GM12878 (cell line): ENCODE results near the gene HJV. TPM values are rescaled to one million over a fixed set of nuclear protein-coding genes. Genes with fewer than 3 reads are reported as not detected.
A peak's percentile ranks its signal among the peaks of the same experiment; 100 is the strongest.

Experiments
- CBFB ChIP-seq: IDR thresholded peaks from 2 replicates; pipeline ENCODE4 v1.6.1; 2016; ENCODE audit warnings: antibody characterized with exemption, low read depth
- CHD2 ChIP-seq: IDR thresholded peaks from 2 replicates; pipeline ENCODE4 v1.6.1; 2011; ENCODE audit warnings: low read depth, low read length, improper control_type of control experiment, borderline replicate concordance
- FOXK2 ChIP-seq: fragments of 450-650 bp; IDR thresholded peaks from 2 replicates; pipeline ENCODE4 v1.6.1; 2017; ENCODE audit warnings: mild to moderate bottlenecking, moderate library complexity
- GATAD2B ChIP-seq: fragments of 450-650 bp; conservative IDR thresholded peaks from 2 replicates; pipeline ENCODE4 v1.6.1; 2017; ENCODE audit warnings: low read depth, mild to moderate bottlenecking, moderate library complexity
- HDGF ChIP-seq: fragments of 450-650 bp; IDR thresholded peaks from 2 replicates; pipeline ENCODE4 v1.6.1; 2016; ENCODE audit warnings: antibody characterized with exemption
- LARP7 ChIP-seq: fragments of 450-650 bp; IDR thresholded peaks from 2 replicates; pipeline ENCODE4 v1.6.1; 2017; ENCODE audit warnings: mild to moderate bottlenecking
- NFIC ChIP-seq: IDR thresholded peaks from 2 replicates; pipeline ENCODE4 v1.6.1; 2012; ENCODE audit warnings: low read depth, mild to moderate bottlenecking, inconsistent platforms, low read length, moderate library complexity
- POLR2AphosphoS2 ChIP-seq: IDR thresholded peaks from 2 replicates; pipeline ENCODE4 v1.6.1; 2011; ENCODE audit warnings: low read depth, mild to moderate bottlenecking, low read length, improper control_type of control experiment, moderate library complexity
- RCOR1 ChIP-seq: conservative IDR thresholded peaks from 2 replicates; pipeline ENCODE4 v1.6.1; 2012; ENCODE audit warnings: low read depth, low read length, improper control_type of control experiment
- SKIL ChIP-seq: fragments of 450-650 bp; IDR thresholded peaks from 2 replicates; pipeline ENCODE4 v1.6.1; 2017; ENCODE audit warnings: mild to moderate bottlenecking, low read depth, inconsistent platforms; ENCODE audit not compliant: poor library complexity, severe bottlenecking
- SREBF1 ChIP-seq: IDR thresholded peaks from 2 replicates; pipeline ENCODE4 v1.6.1; 2012; ENCODE audit warnings: mild to moderate bottlenecking, low read length
- USF2 ChIP-seq: IDR thresholded peaks from 2 replicates; pipeline ENCODE4 v1.6.1; 2011; ENCODE audit warnings: low read depth, low read length, improper control_type of control experiment, borderline replicate concordance
- WRNIP1 ChIP-seq: IDR thresholded peaks from 2 replicates; pipeline ENCODE4 v1.6.1; 2011; ENCODE audit warnings: low read depth, low read length, improper control_type of control experiment, borderline replicate concordance
- ZNF687 ChIP-seq: fragments of 450-650 bp; IDR thresholded peaks from 2 replicates; pipeline ENCODE4 v1.6.1; 2017; ENCODE audit warnings: mild to moderate bottlenecking, moderate library complexity
- ZZZ3 ChIP-seq: IDR thresholded peaks from 2 replicates; pipeline ENCODE4 v1.6.1; 2011; ENCODE audit warnings: low read depth; ENCODE audit not compliant: control insufficient read depth, insufficient read length
- polyA plus RNA-seq, 11 experiments: library from polyadenylated mRNA; depleted of rRNA in 4 of 11; unstranded in 6 of 11; stranded (reverse) in 5 of 11; fragments of >200 nt; fragmentation: Nextera tagmentation in 4 of 11; fragmentation: Illumina TruSeq in 1 of 11; extraction: Ambion mirVana in 4 of 11; extraction: Trizol in 1 of 11; gene quantifications; 1 replicate in 1 of 11; 2 replicates in 10 of 11; pipeline versions ENCODE4 v1.2.1 to v1.2.3, GENCODE V29; 2011 to 2016; ENCODE audit warnings: inconsistent platforms in 2 of 11, missing spikeins in 2 of 11, low read depth in 1 of 11
- total RNA-seq, 4 experiments: library from RNA; depleted of rRNA in 3 of 4; stranded (reverse); fragments of >200 nt in 3 of 4; fragmentation: Illumina TruSeq in 1 of 4; extraction: Trizol in 1 of 4; gene quantifications; 2 replicates each; pipeline versions ENCODE4 v1.2.1 to v1.2.3, GENCODE V29; 2013 to 2021
- TF ChIP-seq, protein P1 (sequence below): IDR thresholded peaks from 2 replicates; pipeline ENCODE4 v1.6.1; 2011; ENCODE audit warnings: mild to moderate bottlenecking, low read depth, low read length, moderate library complexity; ENCODE audit not compliant: insufficient replicate concordance
- TF ChIP-seq, protein P2 (sequence below): fragments of 450-650 bp; IDR thresholded peaks from 2 replicates; pipeline ENCODE4 v1.6.1; 2016; ENCODE audit warnings: mild to moderate bottlenecking
- TF ChIP-seq, protein P3 (sequence below): IDR thresholded peaks from 2 replicates; pipeline ENCODE4 v1.6.1; 2012; ENCODE audit warnings: low read depth, low read length, improper control_type of control experiment

HJV gene
- total and polyA plus RNA-seq, 10 of the 15 experiments (the other 5 are each of a cell fraction or from before 2014, with no cell fraction given), result not detected

DNA sequence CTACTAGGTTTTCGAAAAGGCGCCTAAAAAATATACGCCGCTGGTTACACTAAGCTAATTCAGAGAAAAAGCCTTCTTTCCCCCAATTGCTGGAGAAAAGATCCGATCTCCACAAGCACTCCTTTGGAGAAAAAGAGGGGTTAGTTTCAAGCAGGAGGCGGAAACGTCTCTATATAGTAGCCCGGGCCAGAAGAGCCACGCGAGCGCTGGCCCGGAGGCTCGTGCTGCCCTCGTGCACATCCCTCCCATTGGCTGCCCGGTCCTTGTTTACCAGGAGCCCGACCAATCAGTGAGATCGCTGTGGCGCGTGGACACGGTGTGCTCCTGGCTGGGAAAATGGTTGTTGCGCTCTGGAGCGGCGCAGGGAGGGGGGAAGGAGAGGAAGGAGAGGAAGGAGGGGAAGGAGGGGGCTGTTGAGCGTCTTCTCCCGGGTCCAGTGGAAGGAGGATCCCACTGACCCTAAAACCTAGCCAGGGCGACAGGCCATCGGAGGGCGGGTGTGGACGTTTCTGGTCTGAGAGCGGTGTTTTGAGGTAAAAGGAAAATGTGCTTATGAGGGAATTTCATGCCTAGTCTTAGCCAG is 25.0 kb downstream of the HJV start, which contains the start of gene TXNIP (continued):
- TF ChIP-seq RCOR1 (no peak), LARP7 (no peak), WRNIP1 (no peak), HDGF (peak; percentile 70; the same call in 1 of the 2 replicates), ZZZ3 (no peak), NFIC (no peak), GATAD2B (peak; percentile 98), SKIL (peak; percentile 46), FOXK2 (peak; percentile 95), POLR2AphosphoS2 (peak; percentile 99), USF2 (peak; percentile 35; the same call in 1 of the 2 replicates), CBFB (peak; percentile 99), ZNF687 (peak; percentile 94), CHD2 (peak; percentile 83), SREBF1 (no peak)
- TF ChIP-seq, protein P1, sequence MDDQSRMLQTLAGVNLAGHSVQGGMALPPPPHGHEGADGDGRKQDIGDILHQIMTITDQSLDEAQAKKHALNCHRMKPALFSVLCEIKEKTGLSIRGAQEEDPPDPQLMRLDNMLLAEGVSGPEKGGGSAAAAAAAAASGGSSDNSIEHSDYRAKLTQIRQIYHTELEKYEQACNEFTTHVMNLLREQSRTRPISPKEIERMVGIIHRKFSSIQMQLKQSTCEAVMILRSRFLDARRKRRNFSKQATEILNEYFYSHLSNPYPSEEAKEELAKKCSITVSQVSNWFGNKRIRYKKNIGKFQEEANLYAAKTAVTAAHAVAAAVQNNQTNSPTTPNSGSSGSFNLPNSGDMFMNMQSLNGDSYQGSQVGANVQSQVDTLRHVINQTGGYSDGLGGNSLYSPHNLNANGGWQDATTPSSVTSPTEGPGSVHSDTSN, result no peak
- TF ChIP-seq, protein P2, sequence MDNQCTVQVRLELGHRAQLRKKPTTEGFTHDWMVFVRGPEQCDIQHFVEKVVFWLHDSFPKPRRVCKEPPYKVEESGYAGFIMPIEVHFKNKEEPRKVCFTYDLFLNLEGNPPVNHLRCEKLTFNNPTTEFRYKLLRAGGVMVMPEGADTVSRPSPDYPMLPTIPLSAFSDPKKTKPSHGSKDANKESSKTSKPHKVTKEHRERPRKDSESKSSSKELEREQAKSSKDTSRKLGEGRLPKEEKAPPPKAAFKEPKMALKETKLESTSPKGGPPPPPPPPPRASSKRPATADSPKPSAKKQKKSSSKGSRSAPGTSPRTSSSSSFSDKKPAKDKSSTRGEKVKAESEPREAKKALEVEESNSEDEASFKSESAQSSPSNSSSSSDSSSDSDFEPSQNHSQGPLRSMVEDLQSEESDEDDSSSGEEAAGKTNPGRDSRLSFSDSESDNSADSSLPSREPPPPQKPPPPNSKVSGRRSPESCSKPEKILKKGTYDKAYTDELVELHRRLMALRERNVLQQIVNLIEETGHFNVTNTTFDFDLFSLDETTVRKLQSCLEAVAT, result no peak; the same call in 1 of the 2 replicates
- TF ChIP-seq, protein P3, sequence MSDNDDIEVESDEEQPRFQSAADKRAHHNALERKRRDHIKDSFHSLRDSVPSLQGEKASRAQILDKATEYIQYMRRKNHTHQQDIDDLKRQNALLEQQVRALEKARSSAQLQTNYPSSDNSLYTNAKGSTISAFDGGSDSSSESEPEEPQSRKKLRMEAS, result peak; percentile 98
